T follicular helper cell (primary cell): ENCODE results near the gene REN.
A peak's percentile ranks its signal among the peaks of the same experiment; 100 is the strongest.

Experiments used
- DNase-seq: peaks from one replicate; pipeline ENCODE4 v3.0.0-alpha.2; 2020; ENCODE audit warnings: low read depth

REN gene

DNA sequence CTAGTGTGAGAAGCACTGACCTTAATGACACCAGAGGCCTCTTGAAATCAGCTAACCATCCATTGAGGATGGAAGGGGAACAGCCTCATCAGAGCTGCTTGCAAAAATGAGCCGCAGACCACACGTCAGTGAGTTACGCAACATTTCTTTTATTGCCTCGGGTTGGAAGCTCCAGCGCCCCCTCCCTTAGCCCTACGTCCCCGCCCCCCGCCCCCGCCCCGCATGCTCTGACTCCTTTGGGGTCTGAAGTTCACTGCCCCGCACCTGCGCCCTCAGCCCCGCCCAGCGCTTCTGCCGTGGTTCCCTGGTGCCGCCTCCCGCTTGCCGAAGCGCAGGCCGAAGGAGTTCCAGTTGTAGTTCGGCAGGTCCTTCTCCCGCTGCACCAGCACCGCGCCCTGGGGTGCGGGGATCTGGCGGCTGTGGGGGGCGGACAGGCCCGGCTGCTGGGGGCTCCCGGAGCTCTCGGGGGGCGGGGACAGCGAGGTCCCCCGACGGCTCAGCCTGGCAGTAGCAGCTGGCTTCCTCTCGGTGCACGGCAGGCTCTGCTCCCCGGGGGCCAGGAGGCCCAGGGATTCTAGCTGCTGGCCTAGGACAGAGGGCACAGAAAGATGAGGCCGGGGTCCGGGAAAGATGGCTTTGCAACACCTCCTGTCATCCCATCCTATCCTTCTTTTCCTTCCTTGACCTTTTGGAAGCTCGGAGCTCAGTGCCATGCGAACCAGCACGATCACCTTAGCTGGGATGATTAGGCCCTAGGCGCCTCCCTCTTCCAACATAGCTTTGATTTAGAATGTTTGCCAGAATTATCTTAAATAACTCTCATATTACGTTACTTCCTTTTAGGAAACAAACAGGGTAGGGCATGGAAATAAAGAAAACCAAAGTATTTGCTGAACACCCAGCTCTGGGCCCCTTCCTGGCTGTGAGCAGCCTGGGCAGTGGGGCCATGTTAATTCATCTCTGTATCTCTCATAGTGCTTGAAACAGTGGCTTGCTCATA, 24.4 kb upstream of the REN start:
- no peak for DNase-seq

DNA sequence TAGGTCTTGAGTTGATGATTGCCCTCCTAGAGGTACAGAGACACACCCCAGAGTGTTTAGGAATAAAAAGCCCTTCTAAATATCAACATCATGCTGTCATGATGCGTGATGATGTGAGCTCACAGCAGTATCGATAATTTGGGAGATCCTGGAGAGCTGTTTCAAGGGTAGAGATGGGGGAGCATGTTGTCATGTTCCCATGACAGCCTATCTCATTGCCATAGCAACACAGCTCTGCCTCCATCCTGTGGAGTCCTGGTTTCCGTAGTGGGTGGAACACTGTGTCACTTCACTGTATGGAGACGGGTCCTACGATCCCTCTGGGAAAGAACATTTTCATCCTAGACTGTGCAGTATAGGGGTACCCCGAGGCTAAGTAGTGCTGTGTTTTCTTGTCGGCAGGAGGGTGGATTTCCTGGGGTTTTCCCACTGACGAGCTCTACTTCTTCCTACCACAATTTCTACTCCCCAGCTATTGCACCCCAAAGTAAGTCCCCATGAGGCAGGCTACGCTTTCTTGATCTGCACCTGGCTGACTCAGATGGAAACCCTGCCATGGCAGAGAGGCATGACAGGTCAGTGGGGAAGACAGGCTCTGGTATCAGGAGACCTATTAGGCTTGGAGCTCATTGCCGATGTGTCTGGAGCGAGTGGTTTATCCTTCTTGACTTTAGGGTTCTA, 23.0 kb upstream of the REN start:
- DNase-seq = no peak

DNA sequence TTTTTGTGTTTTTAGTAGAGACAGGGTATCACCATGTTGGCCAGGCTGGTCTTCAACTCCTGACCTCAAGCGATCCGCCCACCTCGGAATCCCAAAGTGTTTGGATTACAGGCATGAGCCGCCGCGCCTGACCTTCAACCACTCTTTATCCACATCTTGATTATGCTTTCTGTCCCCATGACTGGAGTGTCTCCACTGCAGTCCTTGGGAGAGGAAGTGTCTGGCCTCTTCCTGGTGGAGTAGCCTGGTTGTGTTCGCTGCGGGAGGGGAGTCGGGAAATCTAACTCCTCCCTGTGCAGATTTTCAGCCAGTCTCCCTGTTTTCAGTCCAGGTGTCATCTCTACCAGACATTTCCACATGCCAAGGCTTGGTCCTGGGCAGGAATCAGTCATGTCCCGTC, 20.5 kb upstream of the REN start:
- no peak for DNase-seq

DNA sequence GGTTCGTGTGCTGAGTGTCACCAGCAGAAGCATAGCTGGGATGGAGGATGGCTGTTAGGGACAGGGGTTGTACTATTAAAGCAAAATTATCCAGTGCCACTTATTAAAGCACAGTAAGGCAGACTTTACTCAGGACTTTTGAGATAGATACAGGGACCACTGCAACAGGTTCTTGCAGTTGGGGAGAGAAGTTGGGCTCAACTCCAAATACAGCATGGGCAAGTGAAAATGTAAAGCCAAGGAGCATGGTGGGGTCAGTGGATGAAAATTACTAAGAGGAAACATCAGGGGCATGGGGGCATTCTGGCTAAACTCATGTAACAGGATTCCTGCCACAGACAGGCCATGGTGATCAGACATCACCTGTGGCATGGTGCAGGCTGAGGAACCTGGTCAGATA, 15.0 kb upstream of the REN start:
- no peak for DNase-seq

DNA sequence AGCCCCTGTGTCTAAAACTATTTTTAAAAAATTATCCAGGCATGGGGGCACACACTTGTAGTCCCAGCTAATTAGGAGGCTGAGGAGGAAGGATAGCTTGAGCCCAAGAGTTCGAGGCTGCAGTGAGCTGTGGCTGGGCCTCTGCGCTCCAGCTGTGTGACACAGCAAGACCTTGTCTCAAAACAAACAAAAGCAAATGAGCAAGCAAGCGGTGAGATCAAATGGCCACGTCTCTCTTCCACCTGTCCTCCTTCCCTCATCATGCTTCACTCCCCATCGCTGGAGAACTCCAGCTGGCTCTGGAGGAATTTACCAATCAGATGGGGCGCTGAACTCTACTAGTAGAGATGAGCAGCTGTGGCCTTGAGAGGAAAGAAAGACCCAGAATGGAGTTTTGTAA, 14.0 kb upstream of the REN start:
- DNase-seq = no peak

DNA sequence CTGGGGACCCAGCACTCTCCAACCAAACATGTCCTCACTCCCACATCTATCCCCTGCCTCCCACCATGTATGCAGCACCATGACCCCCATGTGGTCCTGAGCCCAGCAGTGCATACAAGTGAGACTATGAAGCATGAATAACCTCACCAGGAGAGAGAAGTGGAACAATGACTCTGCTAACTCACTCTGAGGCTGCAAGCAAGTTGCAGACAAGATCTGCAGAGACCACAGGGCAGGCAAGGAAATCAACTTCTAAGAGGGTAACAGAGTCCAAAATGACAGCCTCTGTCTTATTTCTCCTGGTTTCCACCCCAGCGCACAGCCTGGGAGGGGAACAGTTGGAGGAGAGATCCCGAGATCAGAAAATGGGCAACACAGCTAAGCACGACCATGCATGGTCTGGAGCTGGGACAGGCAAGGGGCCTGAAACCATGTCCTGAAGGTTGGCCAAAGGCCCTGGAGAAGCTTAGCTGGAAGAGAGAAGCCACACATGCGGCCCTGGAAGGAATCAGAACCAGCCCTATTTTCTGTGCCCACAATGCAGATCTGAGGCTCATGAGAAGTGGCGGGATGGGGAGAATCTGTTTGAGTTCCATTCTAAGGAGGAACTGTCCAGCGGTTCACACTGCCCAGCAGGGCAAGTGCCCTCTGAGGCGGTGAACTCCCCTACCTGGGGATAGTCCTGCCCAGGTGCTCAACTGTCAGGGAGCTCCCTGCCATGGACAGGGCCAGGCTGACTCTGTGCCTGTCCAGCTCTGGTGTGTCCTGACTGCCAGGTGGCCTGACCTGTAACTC, 12.5 kb upstream of the REN start:
- DNase-seq = no peak

DNA sequence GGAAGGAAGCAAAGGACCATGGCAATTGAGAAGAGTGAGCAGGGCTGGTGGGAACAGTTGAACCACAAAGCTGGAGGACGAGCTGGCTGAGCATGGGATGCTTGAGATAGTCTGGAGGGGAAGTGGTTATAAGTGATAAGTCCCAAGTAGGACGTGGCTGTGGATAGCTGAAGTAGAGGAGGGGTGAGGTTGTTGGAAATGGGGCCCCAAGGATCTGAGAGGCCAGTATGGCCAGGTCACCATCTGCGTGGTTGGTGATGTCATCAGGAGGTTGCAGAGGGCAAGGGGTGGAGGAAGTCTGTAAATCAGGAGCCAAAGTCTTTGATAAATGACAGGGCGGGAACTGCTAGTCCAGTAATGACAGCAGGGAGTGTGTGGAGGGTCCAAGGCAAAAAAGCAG, 11.0 kb upstream of the REN start:
- DNase-seq = no peak

DNA sequence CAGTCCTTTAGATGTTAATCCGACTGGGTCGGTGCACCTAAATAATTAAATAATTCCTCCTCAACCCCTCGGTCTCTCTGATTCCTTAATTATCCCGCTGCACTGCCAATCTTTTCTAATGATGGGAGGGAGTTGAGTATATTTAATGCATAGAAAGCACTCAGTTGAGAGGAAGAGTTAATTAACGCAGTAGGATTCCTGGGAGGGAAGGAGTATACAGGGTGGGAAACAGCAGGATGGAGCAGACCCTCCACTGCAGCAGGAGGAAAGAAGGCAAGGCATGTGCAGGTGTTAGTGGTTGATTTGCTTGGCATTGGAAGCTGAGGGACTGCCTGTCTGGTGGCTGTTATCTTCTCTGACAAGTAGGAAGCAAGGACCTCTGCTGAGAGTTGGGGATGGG, 9.9 kb upstream of the REN start:
- DNase-seq = no peak

DNA sequence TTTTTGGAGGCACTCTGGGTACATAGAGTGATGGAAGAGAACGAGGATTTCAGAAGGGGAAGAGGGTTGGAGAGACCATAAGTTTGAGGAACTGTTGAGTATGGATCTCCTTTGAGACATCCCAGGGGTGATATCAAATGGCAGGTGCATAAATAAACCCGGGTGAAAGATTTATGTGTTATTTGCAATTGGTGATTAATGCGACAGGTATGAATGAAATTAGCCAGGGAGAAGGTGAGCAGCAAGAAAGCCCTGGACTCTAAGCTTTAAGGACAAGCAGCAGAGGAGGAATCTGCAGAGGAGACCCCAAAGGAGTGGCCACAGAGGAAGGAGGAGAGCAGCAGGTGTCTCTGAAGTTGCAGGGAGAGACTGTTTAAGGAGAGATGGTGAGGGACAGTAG, 8.8 kb upstream of the REN start:
- DNase-seq = no peak

DNA sequence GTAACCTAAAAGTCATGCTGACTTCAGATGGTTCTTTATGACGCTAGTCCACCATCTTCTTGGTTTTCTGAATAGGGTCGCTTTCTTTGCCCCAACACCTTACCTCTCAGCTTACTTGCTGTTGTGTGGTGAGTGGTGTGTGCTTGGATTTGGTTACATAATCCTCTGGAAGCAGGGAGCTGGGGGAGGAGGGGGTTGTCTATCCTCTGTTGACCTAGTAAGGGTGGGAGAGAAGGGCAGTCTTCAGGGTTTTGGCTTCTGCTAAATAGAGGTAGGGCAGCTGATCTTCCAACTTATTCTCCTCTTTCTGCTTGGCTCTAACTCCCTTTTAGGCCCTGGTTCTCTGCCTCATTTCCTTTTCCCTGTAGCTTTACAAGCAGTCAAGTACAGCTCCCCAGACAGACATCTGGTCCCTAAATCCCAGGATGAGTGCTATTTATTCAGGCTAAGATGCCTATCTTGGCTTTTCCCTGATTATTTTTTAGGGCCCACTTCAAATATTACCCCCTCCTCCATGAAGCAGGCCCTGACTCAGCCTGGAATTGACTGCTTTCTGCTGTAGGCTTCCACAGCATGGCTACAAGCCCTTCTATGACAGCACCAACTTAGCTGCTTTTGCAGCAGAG, 6.4 kb upstream of the REN start:
- DNase-seq = no peak

DNA sequence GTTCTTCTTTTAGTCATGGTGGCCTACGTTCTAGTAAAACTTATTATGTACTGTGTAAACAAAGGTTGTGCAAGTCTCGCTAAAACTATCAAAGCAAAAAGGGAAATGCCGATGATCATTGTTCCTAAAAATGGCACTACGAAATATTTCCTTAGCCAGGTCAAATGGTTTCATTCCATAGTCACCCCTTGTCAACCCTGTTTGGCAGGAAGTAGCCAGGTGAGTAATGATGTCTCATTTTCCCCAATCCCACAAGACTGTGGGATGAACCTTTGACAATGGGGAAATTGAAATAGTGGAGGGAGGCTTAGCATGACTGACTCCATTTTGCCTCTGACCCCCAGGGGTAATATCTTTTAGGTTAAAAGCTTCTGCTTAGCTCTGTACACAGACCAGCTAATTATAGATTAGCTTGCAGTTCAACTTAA, 5.6 kb upstream of the REN start:
- no peak for DNase-seq

DNA sequence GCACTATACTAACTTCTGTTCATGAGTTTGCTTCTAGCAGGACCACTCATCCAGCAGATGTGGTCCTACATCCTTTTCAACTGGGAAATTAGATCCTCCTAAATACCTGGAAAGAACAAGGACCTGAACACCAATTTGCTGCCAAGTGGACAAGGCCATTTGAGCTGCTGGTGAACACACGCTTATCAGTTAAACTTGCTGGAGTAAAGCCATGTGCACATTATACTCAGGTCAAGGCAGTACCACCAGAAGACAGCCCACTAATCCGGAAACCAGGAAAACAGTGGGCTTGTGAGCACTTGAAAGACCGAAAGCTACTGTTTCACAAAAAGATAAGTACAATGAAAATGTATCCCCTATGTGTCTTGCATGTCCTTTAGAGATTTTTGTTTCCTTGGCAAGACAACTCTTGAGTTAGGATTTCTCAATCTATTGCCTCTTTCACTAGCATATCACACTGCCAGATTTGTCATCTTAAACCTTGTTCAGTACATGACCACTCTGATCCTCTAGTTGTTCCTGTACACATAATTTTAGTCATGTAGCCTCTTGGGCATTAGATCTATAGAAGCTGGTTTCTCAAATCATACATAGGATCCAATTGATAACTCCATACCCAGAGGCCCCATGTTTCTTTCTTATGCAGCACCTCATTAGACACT, 4.5 kb upstream of the REN start:
- DNase-seq = no peak

DNA sequence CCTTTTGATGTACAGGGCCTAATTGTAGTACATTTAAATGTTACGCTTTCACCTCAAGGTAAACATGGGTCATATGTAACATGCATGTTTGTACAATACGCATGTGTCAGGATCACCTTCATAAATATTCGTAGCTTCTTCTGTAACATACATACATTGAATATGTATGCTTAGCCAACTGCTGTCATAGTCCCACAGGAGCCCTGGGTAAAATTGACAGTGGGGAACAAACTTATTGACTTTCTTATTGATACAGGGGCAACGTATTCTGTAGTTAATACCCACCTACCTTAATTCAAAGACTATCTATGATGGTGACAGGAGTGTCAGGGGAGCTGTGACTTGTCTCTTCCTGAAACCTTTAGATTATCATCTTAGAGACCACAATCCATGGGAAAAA, 3.7 kb upstream of the REN start:
- no peak for DNase-seq

DNA sequence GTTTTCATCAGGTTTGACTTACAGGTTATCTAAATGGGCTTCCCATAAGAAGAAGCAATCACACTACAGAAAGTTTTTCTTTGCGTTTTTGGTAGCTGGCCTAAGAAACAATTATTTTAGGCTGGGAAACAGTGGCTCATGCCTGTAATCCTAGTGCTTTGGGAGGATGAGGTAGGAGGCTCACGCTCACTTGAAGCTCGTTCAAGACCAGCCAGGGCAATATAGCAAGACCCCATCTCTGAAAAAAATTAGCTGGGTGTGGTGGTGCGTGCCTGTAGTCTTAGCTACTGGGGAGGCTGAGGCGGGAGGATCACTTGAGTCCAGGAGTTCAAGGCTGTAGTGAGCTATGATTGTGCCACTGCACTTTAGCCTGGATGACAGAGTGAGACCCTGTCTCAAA, 1.6 kb upstream of the REN start:
- no peak for DNase-seq

DNA sequence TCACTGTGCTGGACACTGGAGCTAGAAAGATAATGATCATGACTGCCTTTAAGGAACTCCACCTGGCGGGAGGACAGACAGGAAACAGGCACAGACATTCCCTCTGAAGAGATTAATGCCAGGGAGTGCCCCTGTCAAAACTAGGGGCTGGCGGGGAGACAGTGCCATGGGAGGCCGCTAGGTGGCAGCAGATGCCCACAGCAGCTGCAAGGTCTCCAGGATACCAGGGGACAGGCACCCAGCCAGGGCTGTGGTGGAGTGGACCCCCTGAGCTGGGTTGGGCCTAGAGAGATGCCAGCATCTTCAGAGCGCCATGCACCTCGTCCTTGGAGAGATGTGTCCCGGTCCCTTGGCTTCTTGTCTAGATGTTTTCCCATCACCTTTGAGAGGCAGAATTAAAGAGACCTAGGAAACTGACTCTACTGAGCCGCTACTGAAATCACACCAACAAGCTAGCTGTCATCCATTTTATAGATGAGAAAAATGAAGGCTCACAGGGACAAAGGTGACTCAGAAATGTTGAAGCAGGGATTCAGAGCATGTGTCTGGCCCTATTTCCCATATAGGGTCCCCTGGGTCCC, 3.6 kb downstream of the REN start:
- peak; percentile 58 for DNase-seq

DNA sequence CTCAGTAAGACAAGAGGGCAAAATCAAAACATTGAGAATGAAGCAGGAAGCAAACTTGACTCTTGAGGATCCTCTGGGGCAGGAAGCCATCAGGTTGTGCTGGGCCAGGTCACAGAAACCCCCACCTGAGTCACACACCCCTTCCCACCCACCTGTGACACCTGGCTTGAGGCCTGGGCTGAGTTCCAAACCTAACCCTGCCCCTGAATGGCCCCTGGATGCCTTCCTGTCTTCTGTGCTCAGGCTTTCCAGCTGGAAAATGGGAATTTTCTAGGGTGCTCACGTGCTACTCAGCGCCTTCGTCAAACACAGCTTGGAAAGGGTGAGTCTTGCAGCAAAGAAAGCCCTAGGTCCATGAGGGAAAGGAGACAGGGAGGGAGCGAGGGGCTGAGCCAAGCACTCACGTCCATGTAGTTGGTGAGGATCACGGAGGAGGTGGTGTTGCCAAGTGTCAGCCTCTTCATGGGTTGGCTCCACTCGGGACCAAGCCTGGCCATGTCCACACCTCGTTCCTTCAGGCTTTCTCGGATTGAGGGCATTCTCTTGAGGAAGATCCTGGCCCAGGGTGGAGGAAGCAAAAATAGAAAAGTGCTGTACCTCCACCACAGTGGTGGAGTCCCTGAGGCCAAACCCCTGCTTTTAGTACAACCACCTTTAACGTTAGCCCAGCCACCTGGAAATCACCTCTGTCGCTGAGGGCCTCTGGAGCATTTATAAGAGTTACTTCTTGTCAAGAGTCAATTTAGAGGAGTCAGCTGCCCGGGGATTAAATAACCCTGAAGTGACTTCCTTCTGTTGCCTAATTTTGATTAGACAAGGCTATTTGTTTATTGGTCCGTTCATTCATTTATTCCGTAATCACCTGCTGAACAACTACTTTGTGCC, 4.3 kb downstream of the REN start:
- DNase-seq = no peak

DNA sequence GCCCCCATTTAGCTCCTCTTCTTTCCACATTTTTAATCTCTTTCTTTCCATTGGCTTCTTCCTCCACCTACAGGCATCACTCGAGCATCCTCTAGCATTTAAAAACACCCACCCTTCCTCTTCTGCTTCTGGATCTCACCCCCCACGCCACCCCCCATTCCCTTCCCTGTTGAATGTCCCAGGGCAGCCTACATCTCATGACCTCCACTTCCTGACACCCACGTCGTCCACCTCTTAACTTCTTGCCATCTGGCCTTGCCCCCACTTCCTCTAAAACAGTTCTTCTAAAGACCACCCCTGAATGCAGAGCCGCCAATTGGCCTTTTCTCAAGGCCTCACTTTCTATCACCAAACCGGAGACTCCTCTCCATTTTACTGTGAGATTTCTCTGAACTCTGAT, 8.2 kb downstream of the REN start:
- DNase-seq = no peak

DNA sequence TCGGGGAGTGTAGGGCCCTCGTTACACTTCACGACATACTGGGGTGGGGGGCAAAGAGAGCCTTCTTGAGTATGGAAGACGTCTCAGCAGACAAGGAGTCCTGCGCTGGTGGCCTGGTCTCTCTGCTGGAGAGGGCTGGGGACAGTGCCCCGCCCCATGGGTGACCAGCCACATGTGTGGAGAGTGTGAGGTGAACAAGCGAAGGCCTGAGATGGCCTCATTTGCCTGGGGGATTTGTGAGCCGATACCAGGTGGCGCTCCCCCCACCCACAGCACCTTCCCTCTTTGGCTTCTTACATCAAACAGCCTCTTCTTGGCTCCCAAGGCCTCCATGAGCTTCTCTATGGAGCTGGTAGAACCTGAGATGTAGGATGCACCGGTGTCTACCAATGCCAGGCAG, 10.3 kb downstream of the REN start:
- no peak for DNase-seq

DNA sequence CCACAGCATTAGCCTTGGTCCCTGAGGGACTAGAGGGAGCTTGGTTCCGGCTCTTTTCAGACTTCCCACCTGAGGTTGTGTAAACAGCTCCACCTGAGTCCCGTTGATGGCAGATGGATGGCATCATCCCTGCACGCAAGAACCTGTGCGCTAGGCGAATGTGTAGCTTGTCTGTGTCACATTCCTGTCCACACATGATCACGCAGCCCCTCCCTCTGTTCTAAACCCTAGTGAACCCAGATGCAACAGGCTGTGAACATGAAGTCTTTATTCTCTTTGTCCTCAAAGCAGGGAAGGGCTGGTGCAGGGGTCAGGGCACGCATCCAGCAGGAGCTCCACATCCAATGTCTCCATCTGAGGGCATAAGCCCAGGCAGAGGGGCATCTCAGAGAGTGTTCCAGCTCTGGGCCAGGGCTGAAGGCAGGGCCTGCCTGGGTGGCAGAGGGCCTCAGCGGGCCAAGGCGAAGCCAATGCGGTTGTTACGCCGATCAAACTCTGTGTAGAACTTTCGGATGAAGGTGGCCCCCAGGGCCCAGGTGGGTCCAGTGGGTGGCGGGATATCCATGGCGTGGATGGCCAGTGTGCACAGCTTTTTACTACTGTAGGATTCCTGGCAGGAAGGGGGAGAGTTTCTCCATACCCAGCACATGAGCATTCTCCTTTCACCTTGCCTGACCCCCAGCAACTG, 11.4 kb downstream of the REN start:
- DNase-seq = no peak

DNA sequence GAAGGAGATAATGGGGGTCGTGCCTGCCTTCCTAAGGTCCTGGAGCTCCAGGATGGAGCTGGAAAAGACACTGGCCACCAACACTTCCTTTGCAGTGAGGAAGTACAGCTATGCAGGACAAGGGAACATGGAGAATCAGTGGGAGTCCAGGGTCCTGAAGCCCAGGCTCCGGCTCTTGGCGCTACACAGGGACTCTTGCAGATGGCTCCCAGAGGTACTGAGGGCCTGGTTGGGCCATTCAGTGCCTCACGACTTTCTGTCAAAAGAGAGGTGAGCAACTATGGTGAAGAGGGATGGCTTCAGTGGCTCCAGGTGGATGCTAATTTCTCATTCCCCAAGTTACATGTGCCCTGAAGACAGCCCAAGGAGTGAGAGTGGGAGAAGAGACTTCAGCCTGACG, 12.5 kb downstream of the REN start:
- DNase-seq = no peak
